Measurements from ENCODE around the gene LRAT.

LRAT gene

DNA sequence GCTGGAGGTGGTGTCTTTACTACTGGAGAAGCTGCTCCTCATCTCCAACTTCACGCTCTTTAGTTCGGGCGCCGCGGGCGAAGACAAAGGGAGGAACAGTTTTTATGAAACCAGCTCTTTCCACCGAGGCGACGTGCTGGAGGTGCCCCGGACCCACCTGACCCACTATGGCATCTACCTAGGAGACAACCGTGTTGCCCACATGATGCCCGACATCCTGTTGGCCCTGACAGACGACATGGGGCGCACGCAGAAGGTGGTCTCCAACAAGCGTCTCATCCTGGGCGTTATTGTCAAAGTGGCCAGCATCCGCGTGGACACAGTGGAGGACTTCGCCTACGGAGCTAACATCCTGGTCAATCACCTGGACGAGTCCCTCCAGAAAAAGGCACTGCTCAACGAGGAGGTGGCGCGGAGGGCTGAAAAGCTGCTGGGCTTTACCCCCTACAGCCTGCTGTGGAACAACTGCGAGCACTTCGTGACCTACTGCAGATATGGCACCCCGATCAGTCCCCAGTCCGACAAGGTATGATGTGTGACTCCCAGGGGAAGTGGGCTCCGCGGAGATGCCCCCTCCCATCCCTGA lies 634 bp downstream of the LRAT start:
- TF ChIP-seq, protein P1, sequence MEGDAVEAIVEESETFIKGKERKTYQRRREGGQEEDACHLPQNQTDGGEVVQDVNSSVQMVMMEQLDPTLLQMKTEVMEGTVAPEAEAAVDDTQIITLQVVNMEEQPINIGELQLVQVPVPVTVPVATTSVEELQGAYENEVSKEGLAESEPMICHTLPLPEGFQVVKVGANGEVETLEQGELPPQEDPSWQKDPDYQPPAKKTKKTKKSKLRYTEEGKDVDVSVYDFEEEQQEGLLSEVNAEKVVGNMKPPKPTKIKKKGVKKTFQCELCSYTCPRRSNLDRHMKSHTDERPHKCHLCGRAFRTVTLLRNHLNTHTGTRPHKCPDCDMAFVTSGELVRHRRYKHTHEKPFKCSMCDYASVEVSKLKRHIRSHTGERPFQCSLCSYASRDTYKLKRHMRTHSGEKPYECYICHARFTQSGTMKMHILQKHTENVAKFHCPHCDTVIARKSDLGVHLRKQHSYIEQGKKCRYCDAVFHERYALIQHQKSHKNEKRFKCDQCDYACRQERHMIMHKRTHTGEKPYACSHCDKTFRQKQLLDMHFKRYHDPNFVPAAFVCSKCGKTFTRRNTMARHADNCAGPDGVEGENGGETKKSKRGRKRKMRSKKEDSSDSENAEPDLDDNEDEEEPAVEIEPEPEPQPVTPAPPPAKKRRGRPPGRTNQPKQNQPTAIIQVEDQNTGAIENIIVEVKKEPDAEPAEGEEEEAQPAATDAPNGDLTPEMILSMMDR (IDR thresholded peaks at IDR 0.05; ENCODE audit: low read depth, low read length), result no peak
- DNase-seq (ENCODE audit: low read depth, low spot score), result no peak
- peak overlapping the region; percentile 41 for H3K4me3 ChIP-seq (ENCODE audit: low read depth, low read length)
- in situ Hi-C loops (cut with HindIII; ENCODE audit: low sequenced_read_pairs), result no loop called here

DNA sequence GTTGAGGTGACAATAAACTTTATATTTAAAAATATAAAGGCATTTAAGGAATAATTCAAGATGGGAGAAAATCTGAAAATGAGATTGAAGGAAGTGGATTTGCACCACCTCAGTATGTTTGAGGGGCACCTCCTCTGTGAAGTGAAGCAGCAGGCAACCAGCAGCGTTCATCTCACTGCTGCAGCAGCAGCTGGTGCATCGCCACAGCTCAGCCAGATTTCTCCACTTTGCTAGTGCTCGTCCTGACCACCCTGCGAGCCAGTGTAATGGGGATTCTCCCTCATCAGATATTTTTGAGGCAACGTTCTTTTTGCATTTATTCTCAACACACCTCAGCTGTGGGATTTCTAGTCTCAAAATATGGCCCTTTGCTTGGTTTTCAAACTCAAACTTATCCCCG lies 13.9 kb downstream of the LRAT start:
- DNase-seq (ENCODE audit: low read depth, low spot score), result no peak
- in situ Hi-C loops (cut with HindIII; ENCODE audit: low sequenced_read_pairs), result no loop called here
- TF ChIP-seq, protein P1 (IDR thresholded peaks at IDR 0.05; ENCODE audit: low read depth, low read length), result no peak
- H3K4me3 ChIP-seq (ENCODE audit: low read depth, low read length), result no peak overlapping the region

DNA sequence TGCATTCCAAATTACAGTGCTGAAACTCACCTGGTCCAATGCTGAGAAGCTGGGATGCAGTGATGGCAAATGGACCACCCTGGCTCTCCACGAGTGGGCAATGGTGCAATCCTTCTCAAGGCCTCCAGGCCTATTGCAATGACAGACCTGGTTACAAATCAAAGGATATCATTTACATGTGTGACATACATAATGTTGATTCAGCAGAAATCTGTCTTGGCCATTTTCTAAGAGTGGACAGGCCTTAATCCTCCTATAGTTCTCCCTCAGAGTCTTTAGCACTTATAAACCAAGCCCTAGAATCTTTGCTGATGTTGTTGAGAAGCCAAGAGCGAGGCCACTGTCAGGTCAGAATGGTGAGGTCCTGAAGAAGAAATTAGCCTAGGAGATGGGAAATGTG lies 17.1 kb downstream of the LRAT start:
- in situ Hi-C loops (cut with HindIII; ENCODE audit: low sequenced_read_pairs), result no loop called here

DNA sequence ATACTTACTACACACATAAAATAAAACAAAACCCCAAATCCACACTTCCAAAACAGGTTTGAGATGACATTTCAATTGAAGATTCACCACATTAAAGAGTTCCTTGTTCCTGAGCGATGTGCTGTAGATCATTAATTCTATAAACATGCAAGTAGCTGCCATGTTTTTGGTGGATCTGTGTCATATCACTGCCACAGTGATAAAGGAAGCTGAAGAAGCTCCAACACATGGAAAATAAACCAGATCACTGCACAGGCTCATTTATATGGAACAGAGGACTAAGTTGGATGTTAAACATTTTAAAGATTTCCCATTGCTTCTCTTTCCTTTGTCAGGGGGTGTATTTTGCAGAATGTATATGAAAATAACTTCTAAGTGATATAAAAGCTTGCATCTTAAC lies 34.5 kb downstream of the LRAT start:
- in situ Hi-C loops (cut with HindIII; ENCODE audit: low sequenced_read_pairs), result no loop called here
- TF ChIP-seq, protein P1 (IDR thresholded peaks at IDR 0.05; ENCODE audit: low read depth, low read length), result no peak
- H3K4me3 ChIP-seq (ENCODE audit: low read depth, low read length), result no peak overlapping the region
- DNase-seq (ENCODE audit: low read depth, low spot score), result no peak

More for the DNA sequence above, 17.1 kb downstream of the LRAT start:
- no peak overlapping the region for H3K4me3 ChIP-seq (ENCODE audit: low read depth, low read length)
- DNase-seq (ENCODE audit: low read depth, low spot score), result no peak
- TF ChIP-seq, protein P1 (IDR thresholded peaks at IDR 0.05; ENCODE audit: low read depth, low read length), result no peak

DNA sequence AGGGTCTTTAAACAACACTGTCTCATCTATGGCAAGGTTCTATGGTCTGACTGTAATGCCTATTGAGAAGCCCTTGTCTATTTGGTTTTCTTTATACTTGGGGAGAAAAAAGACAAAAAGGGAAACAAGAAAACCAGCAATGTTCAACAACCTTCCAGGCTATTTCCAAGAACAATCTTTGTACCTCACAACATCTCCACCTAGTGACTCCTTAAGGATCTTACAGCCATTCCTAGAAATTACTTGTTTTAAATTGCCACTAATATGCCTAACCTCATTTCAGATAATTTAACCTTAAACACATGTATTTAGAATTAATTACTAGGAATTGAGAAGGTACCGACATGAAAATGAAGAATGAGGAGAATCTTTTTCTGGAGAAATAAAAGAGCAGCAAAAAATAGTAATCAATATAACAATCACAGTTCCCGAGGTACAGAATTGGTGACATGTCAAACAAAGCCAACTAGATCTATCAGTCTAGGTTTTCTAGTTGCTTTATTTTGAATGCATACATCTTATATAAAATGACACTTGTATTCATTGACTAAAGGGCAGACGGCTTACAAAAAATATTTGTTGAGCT lies 35.7 kb downstream of the LRAT start:
- in situ Hi-C loops (cut with HindIII; ENCODE audit: low sequenced_read_pairs), result no loop called here
- peak; percentile 52 for DNase-seq (ENCODE audit: low read depth, low spot score)
- no peak overlapping the region for H3K4me3 ChIP-seq (ENCODE audit: low read depth, low read length)
- TF ChIP-seq, protein P1 (IDR thresholded peaks at IDR 0.05; ENCODE audit: low read depth, low read length), result peak; percentile 69

DNA sequence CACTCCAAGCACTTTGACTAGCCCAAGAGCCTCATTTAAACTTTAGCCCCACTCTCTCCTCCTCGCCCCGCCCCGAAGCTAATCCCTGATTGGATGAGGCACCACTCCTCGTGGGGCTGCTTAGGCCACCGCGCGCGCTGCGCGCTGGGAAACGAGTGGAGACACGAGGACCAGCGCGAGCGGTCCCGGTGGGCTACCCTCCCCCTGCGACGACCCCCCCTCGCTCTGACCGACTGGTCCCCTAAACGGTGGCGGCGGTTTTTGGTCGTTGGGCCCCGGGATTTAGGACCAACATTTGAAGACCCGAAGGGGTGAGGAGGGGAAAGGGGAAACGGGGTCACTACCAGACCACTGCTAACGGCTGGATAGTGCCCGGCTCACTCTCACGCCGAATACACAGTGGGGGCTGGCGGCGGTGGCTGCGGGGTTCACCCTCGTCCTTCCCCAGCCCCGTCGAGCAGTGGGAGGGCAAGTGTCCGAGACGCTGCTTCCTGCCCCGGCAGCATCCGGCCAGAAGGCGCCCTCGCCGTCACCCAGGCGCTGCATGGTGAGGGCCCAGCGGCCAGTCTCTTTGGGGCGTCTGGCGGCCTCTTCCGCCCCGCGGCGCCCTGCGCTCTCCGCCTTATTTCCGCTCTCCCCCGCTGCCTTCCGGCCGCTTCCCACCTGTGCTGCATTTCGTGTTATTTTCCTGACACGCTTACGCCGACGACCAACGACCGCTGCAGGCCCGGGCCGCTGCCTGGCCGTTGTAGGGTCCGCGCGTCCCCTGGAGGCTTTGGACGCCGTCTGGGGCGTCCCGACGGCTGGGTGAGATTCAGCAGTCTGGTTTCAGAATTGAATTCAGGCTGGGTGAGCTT lies 37.6 kb downstream of the LRAT start, which contains the start of gene RBM46:
TSS of gene RBM46 (plus strand) at position 147 of the 857 bp plus-strand sequence. CDS start 15,481 bp downstream, outside the sequence.
- TF ChIP-seq, protein P1 (IDR thresholded peaks at IDR 0.05; ENCODE audit: low read depth, low read length), result no peak
- DNase-seq (ENCODE audit: low read depth, low spot score), result no peak
- in situ Hi-C loops (cut with HindIII; ENCODE audit: low sequenced_read_pairs), result no loop called here
- no peak within 1 kb of the TSS for H3K4me3 ChIP-seq (ENCODE audit: low read depth, low read length)
